GM21367 (cell line): ENCODE data around the gene GOLGA6B.
"Not testable (repeated sequence)": the region's sequence is repeated elsewhere in the genome, so short reads cannot be mapped to it uniquely, and the experiment has no call there.

Experiments
- ATAC-seq: cut with Tn5 transposase; IDR thresholded peaks from one replicate; pipeline ENCODE4 v1.9.1; 2021; ENCODE audit not compliant: unreplicated experiment

Gene GOLGA6B

GRCh38 chr15:72661081-72661480 lies 6.6 kb downstream of the GOLGA6B start:
- not testable (repeated sequence) for ATAC-seq

GRCh38 chr15:72663931-72664330 lies 9.4 kb downstream of the GOLGA6B start:
- ATAC-seq, result not testable (repeated sequence)

GRCh38 chr15:72665706-72666105 lies 11.2 kb downstream of the GOLGA6B start:
- not testable (repeated sequence) for ATAC-seq

- not testable (repeated sequence) for ATAC-seq
Measured at GRCh38 chr15:72669803-72670202, 15.3 kb downstream of the GOLGA6B start.

GRCh38 chr15:72670656-72671352 lies 16.3 kb downstream of the GOLGA6B start:
- ATAC-seq, result peak; percentile 71

GRCh38 chr15:72671525-72671924 lies 17.0 kb downstream of the GOLGA6B start:
- no peak for ATAC-seq

- ATAC-seq, result no peak
Measured at GRCh38 chr15:72676838-72677237, 22.3 kb downstream of the GOLGA6B start.

GRCh38 chr15:72680931-72681330 lies 26.4 kb downstream of the GOLGA6B start:
- no peak for ATAC-seq

- ATAC-seq, result no peak
Measured at GRCh38 chr15:72682772-72683171, 28.3 kb downstream of the GOLGA6B start.

- no peak for ATAC-seq
Measured at GRCh38 chr15:72685301-72685924, 30.9 kb downstream of the GOLGA6B start.

- peak; percentile 90 for ATAC-seq
Measured at GRCh38 chr15:72685925-72686794, 31.7 kb downstream of the GOLGA6B start, which contains the start of the genes BBS4 and HIGD2B. Gene BBS4 (plus strand): TSS chr15:72686207. CDS start chr15:72686228, 21 bp downstream. Gene HIGD2B (minus strand): TSS chr15:72686182. CDS start chr15:72676374, 9,808 bp downstream.

- ATAC-seq, result no peak
Measured at GRCh38 chr15:72688697-72689096, 34.2 kb downstream of the GOLGA6B start.

- ATAC-seq, result no peak
Measured at GRCh38 chr15:72690938-72691337, 36.4 kb downstream of the GOLGA6B start.

- ATAC-seq, result no peak
Measured at GRCh38 chr15:72698938-72699337, 44.4 kb downstream of the GOLGA6B start.

- no peak for ATAC-seq
Measured at GRCh38 chr15:72700076-72700475, 45.6 kb downstream of the GOLGA6B start.

GRCh38 chr15:72706266-72706665 lies 51.8 kb downstream of the GOLGA6B start:
- no peak for ATAC-seq

- not testable (repeated sequence) for ATAC-seq
Measured at GRCh38 chr15:72708551-72709303, 54.2 kb downstream of the GOLGA6B start.
